ENCODE data around the gene RAB4A.

Gene RAB4A

DNA sequence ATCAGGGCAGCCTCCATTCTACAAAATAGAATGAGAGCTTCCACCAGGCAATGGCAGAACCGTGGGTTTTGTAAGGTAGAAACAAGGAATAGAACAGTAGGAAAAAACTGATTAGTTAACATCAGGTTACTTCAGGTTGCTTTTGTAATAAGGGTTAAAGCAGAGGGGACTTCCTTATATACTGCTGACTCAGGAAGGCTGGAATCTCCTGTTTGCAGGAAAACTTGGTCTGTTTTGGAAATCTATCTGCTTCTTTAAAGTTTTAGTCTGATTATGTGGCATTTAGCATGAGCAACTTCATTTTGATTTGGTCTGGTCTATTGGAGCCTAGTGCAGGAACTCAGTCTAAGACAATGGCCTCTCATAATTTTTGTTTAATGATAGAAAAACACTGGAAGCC, 32.7 kb upstream of the RAB4A start:
- H3K4me3 ChIP-seq (ENCODE audit: insufficient read depth, low read length, poor library complexity, severe bottlenecking): no peak overlapping the region
- no peaks in the 10 kb centered on the region for H3K9me3 ChIP-seq (ENCODE audit: insufficient read depth, low read length)
- no peaks in the 10 kb centered on the region for H4K20me1 ChIP-seq (ENCODE audit: low read depth, low read length)
- TF ChIP-seq, protein P1, sequence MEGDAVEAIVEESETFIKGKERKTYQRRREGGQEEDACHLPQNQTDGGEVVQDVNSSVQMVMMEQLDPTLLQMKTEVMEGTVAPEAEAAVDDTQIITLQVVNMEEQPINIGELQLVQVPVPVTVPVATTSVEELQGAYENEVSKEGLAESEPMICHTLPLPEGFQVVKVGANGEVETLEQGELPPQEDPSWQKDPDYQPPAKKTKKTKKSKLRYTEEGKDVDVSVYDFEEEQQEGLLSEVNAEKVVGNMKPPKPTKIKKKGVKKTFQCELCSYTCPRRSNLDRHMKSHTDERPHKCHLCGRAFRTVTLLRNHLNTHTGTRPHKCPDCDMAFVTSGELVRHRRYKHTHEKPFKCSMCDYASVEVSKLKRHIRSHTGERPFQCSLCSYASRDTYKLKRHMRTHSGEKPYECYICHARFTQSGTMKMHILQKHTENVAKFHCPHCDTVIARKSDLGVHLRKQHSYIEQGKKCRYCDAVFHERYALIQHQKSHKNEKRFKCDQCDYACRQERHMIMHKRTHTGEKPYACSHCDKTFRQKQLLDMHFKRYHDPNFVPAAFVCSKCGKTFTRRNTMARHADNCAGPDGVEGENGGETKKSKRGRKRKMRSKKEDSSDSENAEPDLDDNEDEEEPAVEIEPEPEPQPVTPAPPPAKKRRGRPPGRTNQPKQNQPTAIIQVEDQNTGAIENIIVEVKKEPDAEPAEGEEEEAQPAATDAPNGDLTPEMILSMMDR (IDR thresholded peaks at IDR 0.05; ENCODE audit: insufficient read depth, low read length, poor library complexity, severe bottlenecking): no peak
- TF ChIP-seq EZH2phosphoT487 (conservative IDR thresholded peaks at IDR 0.05; ENCODE audit: low read length): no peak
- no peaks in the 10 kb centered on the region for H3F3A ChIP-seq (ENCODE audit: insufficient read depth)
- no peak overlapping the region for H3K4me2 ChIP-seq (ENCODE audit: low read depth, low read length, poor library complexity, severe bottlenecking)
- no peak overlapping the region for H3K9ac ChIP-seq (ENCODE audit: low read length)
- no peaks in the 10 kb centered on the region for H3K9me2 ChIP-seq (replicated peaks; ENCODE audit: insufficient read depth, low read length)
- H3K27ac ChIP-seq (ENCODE audit: low read depth, low read length): no peak overlapping the region
- H3K79me2 ChIP-seq (ENCODE audit: insufficient read depth, low read length): no peaks in the 10 kb centered on the region
- no peaks in the 10 kb centered on the region for H3K27me3 ChIP-seq (ENCODE audit: low read length)
- no peak overlapping the region for H2AFZ ChIP-seq (ENCODE audit: low read depth, low read length, severe bottlenecking)
- no peaks in the 10 kb centered on the region for H3K36me3 ChIP-seq (ENCODE audit: low read length)

DNA sequence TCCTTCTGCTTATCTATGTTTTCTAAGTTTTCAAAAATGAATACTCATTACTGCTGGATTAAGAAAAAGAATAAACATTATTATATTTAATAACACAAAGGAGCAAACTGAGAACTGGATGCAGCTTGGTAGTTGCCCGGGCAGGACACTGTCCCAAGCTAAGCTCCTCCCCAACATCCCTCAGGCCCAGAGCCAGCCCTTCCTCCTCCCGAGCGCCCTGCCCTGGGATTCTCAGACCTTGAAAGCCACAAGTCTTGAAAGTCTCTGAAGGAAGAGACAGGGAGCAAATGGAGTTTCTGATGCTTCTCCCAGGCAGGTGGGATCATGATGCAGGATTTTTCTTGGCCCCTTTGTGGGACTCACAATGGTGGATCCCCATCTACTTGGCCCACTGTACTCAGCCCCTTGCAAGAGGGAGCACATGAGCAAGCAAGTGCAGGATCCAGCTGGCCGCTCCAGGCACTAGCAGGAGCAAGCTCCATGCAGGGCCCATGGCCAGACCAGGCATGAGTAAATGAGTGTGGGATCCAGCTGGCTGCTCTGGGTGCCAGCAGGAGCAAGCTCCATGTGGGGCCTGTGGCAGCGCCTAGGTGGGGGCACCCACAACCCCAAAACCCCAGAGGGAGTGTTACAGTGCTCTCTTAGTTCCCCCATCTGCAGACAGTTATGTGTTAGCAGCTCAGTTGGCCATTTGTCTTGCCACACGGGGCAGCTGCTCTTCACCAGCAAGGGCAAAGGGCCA, 32.1 kb upstream of the RAB4A start:
- Histone ChIP-seq H3K27me3 (ENCODE audit: low read length) (no peaks in the 10 kb centered on the region), H3K4me2 (ENCODE audit: low read depth, low read length, poor library complexity, severe bottlenecking) (no peak overlapping the region), H3K36me3 (ENCODE audit: low read length) (no peaks in the 10 kb centered on the region), H3F3A (ENCODE audit: insufficient read depth) (no peaks in the 10 kb centered on the region), H4K20me1 (ENCODE audit: low read depth, low read length) (no peaks in the 10 kb centered on the region), H3K9ac (ENCODE audit: low read length) (no peak overlapping the region), H3K9me2 (replicated peaks; ENCODE audit: insufficient read depth, low read length) (no peaks in the 10 kb centered on the region), H3K27ac (ENCODE audit: low read depth, low read length) (no peak overlapping the region), H3K4me3 (ENCODE audit: insufficient read depth, low read length, poor library complexity, severe bottlenecking) (no peak overlapping the region), H3K9me3 (ENCODE audit: insufficient read depth, low read length) (no peaks in the 10 kb centered on the region), H2AFZ (ENCODE audit: low read depth, low read length, severe bottlenecking) (no peak overlapping the region), H3K79me2 (ENCODE audit: insufficient read depth, low read length) (no peaks in the 10 kb centered on the region)
- TF ChIP-seq, protein P1 (IDR thresholded peaks at IDR 0.05; ENCODE audit: insufficient read depth, low read length, poor library complexity, severe bottlenecking): no peak
- no peak for TF ChIP-seq EZH2phosphoT487 (conservative IDR thresholded peaks at IDR 0.05; ENCODE audit: low read length)

DNA sequence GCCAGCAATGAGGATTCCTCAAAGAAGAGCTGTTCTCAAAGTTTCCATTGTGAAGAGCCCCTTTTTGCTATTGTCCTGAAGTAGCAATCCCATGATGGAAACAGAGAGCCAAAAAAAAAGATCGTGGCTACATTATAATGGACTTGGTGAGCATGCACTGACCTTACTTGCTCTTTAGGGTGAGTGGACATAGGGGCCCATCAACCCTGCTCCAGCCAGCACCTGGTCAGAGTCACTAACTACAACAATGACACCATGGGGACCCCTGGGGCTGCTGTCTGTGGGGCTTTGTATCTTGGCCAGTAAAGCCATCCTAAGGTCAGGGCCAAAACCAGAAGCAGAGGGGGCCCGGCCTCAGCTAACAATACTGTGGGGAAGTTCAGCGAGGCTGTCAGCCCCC, 30.4 kb upstream of the RAB4A start:
- Histone ChIP-seq H3K79me2 (ENCODE audit: insufficient read depth, low read length) (no peaks in the 10 kb centered on the region), H4K20me1 (ENCODE audit: low read depth, low read length) (no peaks in the 10 kb centered on the region), H3K4me2 (ENCODE audit: low read depth, low read length, poor library complexity, severe bottlenecking) (no peak overlapping the region)

More for the DNA sequence above, 30.4 kb upstream of the RAB4A start:
- TF ChIP-seq, protein P1 (IDR thresholded peaks at IDR 0.05; ENCODE audit: insufficient read depth, low read length, poor library complexity, severe bottlenecking): no peak
- no peak for TF ChIP-seq EZH2phosphoT487 (conservative IDR thresholded peaks at IDR 0.05; ENCODE audit: low read length)
- no peaks in the 10 kb centered on the region for H3F3A ChIP-seq (ENCODE audit: insufficient read depth)
- H3K9ac ChIP-seq (ENCODE audit: low read length): no peak overlapping the region
- no peaks in the 10 kb centered on the region for H3K27me3 ChIP-seq (ENCODE audit: low read length)
- H3K27ac ChIP-seq (ENCODE audit: low read depth, low read length): no peak overlapping the region
- no peaks in the 10 kb centered on the region for H3K9me3 ChIP-seq (ENCODE audit: insufficient read depth, low read length)
- no peak overlapping the region for H3K4me3 ChIP-seq (ENCODE audit: insufficient read depth, low read length, poor library complexity, severe bottlenecking)
- no peaks in the 10 kb centered on the region for H3K9me2 ChIP-seq (replicated peaks; ENCODE audit: insufficient read depth, low read length)
- no peaks in the 10 kb centered on the region for H3K36me3 ChIP-seq (ENCODE audit: low read length)
- no peak overlapping the region for H2AFZ ChIP-seq (ENCODE audit: low read depth, low read length, severe bottlenecking)

All from SU-DHL-6 (cell line).